NCI-H510A treated with DMSO at 0.1 percent for 48 hours (cell line): Measurements from ENCODE around the gene STARD7.
A peak's percentile ranks its signal among the peaks of the same experiment; 100 is the strongest.
"Not testable (repeated sequence)": the region's sequence is repeated elsewhere in the genome, so short reads cannot be mapped to it uniquely, and the experiment has no call there.

Experiments
- DNase-seq: peaks from one replicate; lab custom pipeline; 2025; lab: John Stamatoyannopoulos, UW

STARD7 gene, protein sequence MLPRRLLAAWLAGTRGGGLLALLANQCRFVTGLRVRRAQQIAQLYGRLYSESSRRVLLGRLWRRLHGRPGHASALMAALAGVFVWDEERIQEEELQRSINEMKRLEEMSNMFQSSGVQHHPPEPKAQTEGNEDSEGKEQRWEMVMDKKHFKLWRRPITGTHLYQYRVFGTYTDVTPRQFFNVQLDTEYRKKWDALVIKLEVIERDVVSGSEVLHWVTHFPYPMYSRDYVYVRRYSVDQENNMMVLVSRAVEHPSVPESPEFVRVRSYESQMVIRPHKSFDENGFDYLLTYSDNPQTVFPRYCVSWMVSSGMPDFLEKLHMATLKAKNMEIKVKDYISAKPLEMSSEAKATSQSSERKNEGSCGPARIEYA

DNA sequence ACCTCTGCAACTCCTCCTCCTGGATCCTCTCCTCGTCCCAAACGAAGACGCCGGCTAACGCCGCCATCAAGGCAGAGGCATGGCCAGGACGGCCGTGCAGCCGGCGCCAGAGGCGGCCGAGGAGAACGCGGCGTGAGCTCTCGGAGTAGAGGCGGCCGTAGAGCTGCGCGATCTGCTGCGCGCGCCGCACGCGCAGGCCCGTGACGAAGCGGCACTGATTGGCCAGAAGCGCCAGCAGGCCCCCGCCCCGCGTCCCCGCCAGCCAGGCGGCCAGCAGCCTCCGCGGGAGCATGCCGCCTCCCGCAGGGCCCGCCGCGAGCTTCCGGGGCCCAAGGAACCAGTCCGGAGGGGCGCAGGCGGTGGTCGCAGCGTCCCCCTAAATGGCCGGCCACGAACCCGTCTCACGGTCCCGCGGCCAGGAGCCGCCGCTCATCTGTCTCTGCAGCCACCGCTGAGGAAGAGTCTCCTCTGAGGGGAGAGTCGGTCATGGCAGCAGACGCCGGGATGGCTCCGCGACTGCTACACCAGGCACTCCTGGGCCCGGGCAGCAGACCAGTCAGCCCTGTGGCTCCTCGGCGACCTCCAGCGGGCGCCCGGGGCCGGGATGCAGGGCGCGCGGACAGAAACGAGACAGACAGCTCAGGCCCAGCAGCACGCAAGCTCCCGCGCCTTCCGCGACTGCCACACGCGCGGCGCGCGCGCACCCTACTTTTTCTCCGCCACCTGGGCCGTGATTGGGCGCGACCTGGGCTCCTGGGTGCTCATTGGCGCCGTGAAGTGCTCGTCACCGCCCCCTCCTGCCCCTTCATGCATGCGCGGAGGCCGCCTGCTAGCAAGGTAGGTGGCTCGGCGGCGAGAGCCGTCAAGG lies at the start of gene STARD7:
TSS of gene STARD7 (minus strand) at position 685 of the 868 bp plus-strand sequence. CDS start at position 292, 393 bp downstream.
- peak; percentile 93 for DNase-seq

GRCh38 chr2:96257744-96258143 lies 49.1 kb upstream of the STARD7 start:
- DNase-seq = not testable (repeated sequence)

- no peak for DNase-seq
Observed at GRCh38 chr2:96256611-96257113, 48.0 kb upstream of the STARD7 start.

DNA sequence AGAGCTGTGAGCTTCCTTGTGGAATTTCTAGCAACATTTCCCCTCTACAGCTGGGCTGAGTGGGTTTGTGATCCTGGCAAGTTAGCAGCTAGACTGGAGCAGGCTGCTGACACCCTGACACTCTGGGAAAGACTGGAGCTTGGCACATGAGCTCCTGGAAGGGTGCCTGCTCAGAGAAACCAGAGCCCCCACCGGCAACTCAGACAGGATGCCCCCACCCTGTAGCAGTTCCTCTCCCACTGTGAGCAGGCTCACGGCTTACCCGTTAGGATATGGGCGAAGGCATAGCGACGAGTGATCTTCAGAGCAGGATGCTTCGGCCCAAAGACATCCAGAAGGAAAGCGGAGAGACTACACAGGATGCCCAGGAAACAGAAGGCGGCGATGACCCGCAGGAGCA lies 45.9 kb upstream of the STARD7 start:
- DNase-seq = no peak

DNA sequence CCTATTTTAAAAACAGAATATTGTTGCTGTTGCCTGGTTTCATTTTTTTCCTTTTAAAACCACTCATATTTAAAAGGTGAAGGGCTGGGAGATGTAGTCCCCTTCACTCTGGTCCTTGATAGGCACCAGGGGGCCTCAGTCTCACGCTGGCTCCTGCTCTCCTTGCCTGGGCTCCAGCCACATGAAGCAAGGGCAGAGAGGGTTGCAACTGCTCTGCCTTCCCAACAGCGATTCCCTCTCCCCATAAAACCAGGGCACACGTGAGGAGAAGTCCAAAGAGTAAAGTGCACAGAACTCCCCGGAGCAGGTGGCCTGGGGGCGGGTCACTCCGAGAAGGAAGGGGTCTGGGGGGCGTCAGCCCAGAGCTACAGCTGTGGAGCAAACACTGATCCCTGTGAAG lies 44.4 kb upstream of the STARD7 start:
- DNase-seq = no peak

DNA sequence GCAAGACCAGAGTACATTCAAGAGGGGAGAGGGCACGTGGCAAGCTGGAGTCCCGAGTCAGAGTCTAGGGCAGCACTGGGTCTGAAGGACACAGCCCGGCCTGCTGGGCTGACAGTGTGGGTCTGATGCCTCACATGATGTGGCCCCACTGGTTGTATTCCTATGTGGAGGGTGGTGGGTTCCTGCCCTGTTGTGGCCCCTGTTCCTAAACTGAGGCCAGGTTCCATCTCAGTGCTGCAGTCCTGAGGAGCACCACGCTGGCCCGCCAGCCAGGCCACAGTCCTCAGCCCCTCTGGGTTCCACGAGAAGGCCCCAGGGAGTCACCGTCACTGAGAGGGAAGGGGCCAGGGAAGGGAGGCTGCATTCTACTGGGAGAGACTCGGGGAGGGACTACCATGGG lies 43.9 kb upstream of the STARD7 start:
- DNase-seq = no peak

DNA sequence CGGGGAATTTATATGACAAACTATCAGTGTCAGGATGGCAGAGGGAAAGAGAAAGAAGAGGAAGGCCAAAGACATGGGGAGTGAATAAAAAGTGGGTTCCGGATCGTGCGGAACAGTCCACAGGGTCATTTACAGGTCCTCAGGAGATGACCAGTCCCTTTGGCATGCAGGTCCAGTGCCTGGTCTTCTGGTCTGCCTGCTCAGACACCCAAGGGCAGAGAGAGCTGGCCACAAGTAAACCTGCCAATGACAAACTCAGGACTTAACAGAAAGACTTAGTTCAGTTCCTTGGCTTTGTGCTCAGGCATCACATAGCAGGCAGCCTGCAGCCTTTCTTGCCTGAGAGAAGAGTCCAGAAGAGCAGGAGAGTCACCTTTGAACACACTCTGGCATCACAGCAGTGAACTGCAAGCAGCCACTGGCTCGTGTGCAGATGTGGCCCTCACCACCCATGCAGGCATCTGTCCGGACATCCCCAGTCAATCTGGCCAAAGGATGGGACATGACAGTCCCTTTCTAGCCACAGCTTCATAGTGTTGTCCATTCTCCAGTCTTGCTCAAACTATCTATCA lies 43.2 kb upstream of the STARD7 start:
- no peak for DNase-seq

DNA sequence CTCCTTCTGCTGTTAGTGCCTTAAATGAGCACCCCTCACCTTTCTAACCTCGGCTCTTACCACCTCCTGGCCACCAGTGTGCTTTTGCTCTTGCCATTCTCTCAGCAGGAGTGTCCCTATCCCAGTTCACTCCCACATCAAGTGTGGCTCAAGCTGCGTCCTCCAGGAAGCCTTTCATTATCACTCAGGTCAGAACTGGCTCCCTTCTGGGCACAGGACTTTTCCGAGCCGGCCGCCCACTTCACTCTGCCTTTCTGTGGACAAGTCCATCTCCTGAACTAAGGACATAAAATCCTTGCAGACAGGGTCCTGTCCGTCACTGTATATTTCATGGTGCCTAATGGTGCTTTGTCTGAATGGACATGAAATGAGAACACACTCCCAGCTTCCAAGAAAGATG lies 41.6 kb upstream of the STARD7 start:
- DNase-seq = no peak

DNA sequence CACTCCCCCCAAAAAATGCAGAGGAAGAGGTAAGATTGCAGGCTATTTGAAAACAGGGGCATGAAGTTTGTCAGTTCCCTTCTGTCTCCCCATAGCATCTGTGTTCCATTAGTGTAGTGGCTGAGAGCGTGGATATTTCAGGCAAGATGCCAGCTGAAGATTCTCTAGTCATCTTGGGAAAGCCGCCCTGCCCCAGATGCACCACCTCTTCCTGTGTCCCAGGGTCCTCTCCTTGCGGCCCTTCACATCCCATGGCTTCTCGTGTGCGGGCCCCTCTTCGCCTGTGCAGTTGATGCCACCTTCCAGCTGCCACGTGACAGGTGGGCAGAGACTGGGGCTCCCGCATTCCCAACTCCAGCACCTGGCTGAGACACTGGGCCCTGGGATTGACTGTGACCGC lies 41.0 kb upstream of the STARD7 start:
- DNase-seq = no peak

GRCh38 chr2:96248624-96249023 lies 40.0 kb upstream of the STARD7 start:
- DNase-seq = no peak

GRCh38 chr2:96247896-96248295 lies 39.3 kb upstream of the STARD7 start:
- DNase-seq = no peak

- peak; percentile 49 for DNase-seq
Observed at GRCh38 chr2:96247009-96247408, 38.4 kb upstream of the STARD7 start.

GRCh38 chr2:96245609-96246390 lies 37.2 kb upstream of the STARD7 start:
- no peak for DNase-seq

- no peak for DNase-seq
Observed at GRCh38 chr2:96243843-96244242, 35.2 kb upstream of the STARD7 start.

DNA sequence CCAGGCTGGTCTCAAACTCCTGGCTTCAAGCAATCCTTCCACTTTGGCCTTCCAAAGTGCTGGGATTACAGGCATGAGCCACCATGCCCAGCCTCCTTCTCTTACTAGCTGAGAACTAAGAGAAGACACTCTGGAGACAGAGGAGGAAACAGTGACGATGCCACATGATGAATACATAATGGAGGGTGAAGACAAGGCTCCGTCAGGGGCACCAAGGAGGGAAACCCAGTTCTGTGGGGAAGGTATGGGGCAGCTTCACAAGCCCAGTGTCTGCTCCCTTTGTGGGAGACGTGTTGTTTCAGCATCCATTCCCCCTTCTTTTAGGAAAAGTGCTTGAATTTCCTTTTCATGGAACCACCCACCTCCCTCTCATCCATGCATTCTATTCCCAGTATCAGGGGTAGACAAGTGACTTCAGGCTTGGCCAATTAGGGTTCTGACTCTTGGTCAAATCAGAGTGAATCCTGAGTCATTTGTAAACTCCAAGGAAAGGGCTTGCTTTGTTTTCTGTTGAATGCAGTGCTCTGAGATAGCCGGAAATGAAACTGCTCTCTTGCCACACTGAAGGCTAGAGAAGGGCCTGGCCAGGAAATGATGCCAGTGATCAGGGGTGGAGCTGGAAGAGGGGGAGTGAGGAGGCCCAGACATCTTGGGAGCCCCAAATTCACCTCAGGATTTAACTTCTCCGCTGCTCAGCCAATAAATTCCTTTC lies 33.4 kb upstream of the STARD7 start:
- peak; percentile 21 for DNase-seq

- DNase-seq = no peak
Observed at GRCh38 chr2:96241227-96241626, 32.6 kb upstream of the STARD7 start.

GRCh38 chr2:96240341-96241038 lies 31.9 kb upstream of the STARD7 start:
- peak; percentile 62 for DNase-seq

DNA sequence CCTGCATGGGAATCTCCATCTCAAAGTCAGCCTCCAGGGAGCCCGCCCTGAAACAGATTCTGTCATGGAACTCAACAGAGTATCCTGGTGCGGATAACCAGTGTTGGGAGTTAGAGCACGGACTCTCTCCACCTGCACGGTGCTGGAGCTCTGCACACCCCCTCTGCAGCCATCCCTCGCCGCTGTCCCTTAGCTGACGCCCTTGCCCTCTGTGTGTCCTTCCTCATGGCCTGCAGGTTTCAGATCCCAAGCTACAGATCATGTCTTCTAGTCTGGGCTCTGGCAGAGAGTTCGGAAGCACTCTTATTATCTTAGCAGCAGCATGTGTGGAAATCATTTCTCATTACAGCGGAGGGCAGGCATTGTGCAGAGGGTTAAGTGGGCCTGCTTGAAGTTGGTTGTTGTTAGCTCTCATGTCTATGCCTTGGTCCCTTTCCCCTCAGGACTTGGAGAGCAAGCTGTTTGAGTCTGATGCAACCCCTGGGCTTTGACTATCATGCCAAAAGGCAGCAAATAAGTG lies 31.2 kb upstream of the STARD7 start:
- DNase-seq = peak; percentile 49

DNA sequence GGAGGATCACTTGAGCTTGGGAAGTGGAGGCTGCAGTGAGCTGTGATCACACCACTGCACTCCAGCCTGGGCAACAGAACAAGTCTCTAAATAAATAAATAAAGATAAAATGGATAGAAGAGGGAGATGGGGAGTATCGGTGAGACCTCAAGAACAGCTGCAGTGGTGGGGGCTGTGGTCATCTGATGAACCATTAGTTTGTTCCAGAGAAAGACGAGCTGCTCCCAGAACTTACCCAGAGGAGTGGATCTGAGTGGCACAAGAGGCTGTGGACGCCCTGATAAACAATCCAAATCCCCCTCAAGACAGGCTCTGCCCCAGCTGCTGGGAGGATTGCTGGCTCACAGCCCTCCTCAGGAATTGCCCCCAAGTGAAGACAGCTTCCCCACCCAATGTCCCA lies 30.5 kb upstream of the STARD7 start:
- peak; percentile 75 for DNase-seq

GRCh38 chr2:96238266-96238665 lies 29.6 kb upstream of the STARD7 start:
- no peak for DNase-seq
